ENCODE results near the gene PGGHG.

The PGGHG gene

DNA sequence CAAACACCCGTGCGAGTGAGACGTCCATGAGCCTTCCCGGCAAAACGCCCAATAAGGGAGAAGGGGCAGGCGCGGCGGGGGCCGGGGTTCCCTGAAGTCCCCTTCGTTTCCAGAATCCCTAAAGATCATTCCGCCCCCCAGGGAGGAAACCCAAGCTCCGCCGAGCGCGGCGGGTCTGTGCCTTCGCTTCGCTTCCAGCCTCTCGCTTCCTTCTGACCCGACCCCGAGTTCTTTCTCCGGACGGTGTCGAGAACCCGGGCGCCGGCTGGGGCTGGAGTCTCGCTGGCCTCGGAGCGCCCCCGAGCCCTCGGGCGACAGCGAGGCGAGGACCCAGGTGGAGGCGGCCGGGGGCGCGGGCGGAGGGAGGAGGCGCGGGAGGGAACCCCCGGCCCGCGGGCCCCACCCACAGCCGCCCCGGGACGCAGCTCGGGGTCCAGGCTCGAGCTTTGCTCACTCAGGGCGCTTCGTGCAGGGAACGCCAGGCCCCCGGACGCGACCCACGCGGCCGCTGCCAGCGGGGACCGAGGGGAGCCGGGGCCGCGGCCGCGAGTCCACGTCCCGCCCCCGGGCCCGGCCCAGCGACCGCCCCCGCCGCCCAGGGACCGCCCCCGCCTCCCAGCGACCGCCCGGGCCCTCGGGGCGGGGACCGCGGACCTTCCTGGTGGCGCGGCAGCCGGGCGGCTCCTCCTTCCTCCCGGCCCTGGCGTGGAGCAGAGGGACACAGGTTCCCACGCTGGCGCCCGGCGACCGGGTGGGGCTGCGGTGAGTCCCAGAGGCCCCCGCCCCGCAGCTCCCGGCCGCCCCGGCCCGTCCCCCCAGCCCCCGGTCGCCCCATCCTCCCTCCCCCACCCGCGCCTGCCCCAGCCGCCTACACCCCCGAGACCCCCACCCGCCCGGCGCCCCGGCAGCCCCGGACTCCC lies at the start of gene PGGHG:
PGGHG (plus strand) TSS at position 649 of the 920 bp plus-strand sequence. CDS start 691 bp downstream, outside the sequence.
- H3K27me3 Mint-ChIP-seq: no peaks in the 10 kb centered on the region
- peaks cover 31% of the 10 kb centered on the region for H3K4me1 Mint-ChIP-seq
- H3K27ac Mint-ChIP-seq: peak within 1 kb of the TSS; percentile 94
- no peaks in the 10 kb centered on the region for H3K36me3 Mint-ChIP-seq
- H3K9me3 Mint-ChIP-seq: no peaks in the 10 kb centered on the region
- H3K4me3 Mint-ChIP-seq: peak within 1 kb of the TSS; percentile 80

DNA sequence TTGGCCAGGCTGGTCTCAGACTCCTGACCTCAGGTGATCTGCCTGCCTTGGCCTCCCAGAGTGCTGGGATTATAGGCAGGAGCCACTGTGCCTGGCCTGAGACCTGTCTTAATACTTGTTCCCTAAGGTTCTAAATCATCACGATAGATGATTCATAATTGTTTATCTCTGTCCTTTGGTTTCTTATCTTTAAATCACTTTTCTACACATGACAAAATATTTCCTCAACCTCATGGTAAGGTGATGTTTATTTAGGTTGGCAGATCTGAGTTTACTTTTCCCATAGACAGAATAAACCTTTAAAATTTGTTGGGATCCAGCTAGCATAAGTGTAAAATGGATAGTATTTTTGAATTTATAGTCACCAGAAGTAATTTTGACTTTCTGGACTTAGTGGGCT lies 48.6 kb upstream of the PGGHG start:
- peaks cover 19% of the 10 kb centered on the region for H3K36me3 Mint-ChIP-seq
- H3K4me3 Mint-ChIP-seq: peak overlapping the region; percentile 45
- H3K27ac Mint-ChIP-seq: peak overlapping the region; percentile 47
- no peaks in the 10 kb centered on the region for H3K27me3 Mint-ChIP-seq
- no peaks in the 10 kb centered on the region for H3K9me3 Mint-ChIP-seq
- H3K4me1 Mint-ChIP-seq: peaks cover 59% of the 10 kb centered on the region

DNA sequence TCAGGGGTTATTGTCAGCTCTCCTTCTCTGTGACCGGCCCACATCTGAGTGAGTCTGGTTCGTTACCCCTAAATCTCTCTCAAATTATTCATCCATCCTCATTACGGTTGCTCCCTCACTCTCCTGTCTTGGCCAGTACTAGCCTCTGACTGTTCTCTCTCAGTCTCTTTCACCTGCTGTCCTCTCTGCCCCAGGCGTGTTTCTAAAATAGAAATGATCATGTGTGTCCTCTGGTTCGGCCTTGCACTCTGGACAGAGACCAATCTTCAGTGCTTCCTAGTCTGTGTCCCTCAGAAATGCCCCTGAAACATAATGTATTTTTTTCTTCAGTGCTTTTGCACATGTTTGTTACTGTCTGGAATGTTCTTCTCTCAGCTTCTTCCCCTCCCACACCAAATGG lies 47.3 kb upstream of the PGGHG start:
- no peaks in the 10 kb centered on the region for H3K9me3 Mint-ChIP-seq
- H3K36me3 Mint-ChIP-seq: peaks cover 23% of the 10 kb centered on the region
- H3K4me1 Mint-ChIP-seq: peaks cover 54% of the 10 kb centered on the region

DNA sequence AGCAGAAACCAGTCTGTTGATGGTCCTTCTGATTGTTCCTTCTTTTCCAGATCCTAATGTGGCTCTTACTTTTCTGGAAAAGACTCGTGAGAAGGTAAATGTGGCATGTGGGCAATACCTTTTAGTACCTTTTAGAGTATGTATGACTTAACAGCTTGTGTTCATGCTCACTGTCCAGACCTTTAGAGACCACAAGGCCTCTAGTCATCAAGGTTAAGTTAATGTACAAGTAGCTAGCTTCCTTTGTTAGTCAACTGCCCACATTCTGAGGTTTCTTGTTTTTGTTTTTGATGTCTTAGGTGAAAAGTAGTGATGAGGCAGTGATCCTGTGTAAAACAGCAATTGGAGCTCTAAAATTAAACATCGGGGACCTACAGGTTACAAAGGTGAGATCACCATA lies 44.5 kb upstream of the PGGHG start:
- H3K27ac Mint-ChIP-seq: no peak overlapping the region

More for the DNA sequence above, 47.3 kb upstream of the PGGHG start:
- Mint-ChIP-seq H3K27ac (peak overlapping the region; percentile 92), H3K27me3 (no peaks in the 10 kb centered on the region), H3K4me3 (peak overlapping the region; percentile 1)

GRCh38 chr11:249062-249461 lies 39.9 kb upstream of the PGGHG start:
- H3K27ac Mint-ChIP-seq: no peak overlapping the region

More for the DNA sequence above, 44.5 kb upstream of the PGGHG start:
- H3K27me3 Mint-ChIP-seq: no peaks in the 10 kb centered on the region
- no peak overlapping the region for H3K4me3 Mint-ChIP-seq
- no peaks in the 10 kb centered on the region for H3K9me3 Mint-ChIP-seq
- peaks cover 31% of the 10 kb centered on the region for H3K36me3 Mint-ChIP-seq
- H3K4me1 Mint-ChIP-seq: peaks cover 43% of the 10 kb centered on the region

GRCh38 chr11:250274-250673 lies 38.7 kb upstream of the PGGHG start:
- peaks cover 21% of the 10 kb centered on the region for H3K4me1 Mint-ChIP-seq
- H3K27me3 Mint-ChIP-seq: no peaks in the 10 kb centered on the region
- no peak overlapping the region for H3K4me3 Mint-ChIP-seq
- H3K36me3 Mint-ChIP-seq: peaks cover 25% of the 10 kb centered on the region
- no peak overlapping the region for H3K27ac Mint-ChIP-seq
- no peaks in the 10 kb centered on the region for H3K9me3 Mint-ChIP-seq

More at GRCh38 chr11:249062-249461, 39.9 kb upstream of the PGGHG start:
- Mint-ChIP-seq H3K27me3 (no peaks in the 10 kb centered on the region), H3K4me3 (no peak overlapping the region), H3K36me3 (peaks cover 27% of the 10 kb centered on the region), H3K9me3 (no peaks in the 10 kb centered on the region), H3K4me1 (peaks cover 28% of the 10 kb centered on the region)

GRCh38 chr11:250740-251299 lies 38.1 kb upstream of the PGGHG start:
- H3K4me3 Mint-ChIP-seq: no peak overlapping the region
- peak overlapping the region; percentile 41 for H3K27ac Mint-ChIP-seq
- H3K9me3 Mint-ChIP-seq: no peaks in the 10 kb centered on the region
- H3K4me1 Mint-ChIP-seq: peaks cover 18% of the 10 kb centered on the region
- peaks cover 23% of the 10 kb centered on the region for H3K36me3 Mint-ChIP-seq
- no peaks in the 10 kb centered on the region for H3K27me3 Mint-ChIP-seq

DNA sequence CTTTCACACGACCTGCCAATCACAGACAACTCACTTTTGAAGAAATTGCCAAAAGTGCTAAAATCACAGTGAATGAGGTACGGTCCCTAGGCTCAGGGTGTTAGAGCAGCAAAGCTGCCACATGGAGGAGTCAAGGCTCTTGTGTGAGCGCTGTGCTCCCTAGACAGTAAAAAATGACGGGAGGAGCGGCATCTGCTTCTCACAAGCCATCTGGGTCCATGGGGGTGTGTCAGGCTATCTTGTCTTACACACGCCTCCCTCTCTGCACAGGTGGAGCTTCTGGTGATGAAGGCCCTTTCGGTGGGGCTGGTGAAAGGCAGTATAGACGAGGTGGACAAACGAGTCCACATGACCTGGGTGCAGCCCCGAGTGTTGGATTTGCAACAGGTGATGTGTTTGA lies 37.4 kb upstream of the PGGHG start:
- peak overlapping the region; percentile 23 for H3K27ac Mint-ChIP-seq
- peaks cover 18% of the 10 kb centered on the region for H3K4me1 Mint-ChIP-seq
- H3K4me3 Mint-ChIP-seq: no peak overlapping the region
- peaks cover 22% of the 10 kb centered on the region for H3K36me3 Mint-ChIP-seq
- no peaks in the 10 kb centered on the region for H3K27me3 Mint-ChIP-seq
- no peaks in the 10 kb centered on the region for H3K9me3 Mint-ChIP-seq

- Mint-ChIP-seq H3K27ac (no peak overlapping the region), H3K4me1 (peaks cover 18% of the 10 kb centered on the region)
These were observed 36.3 kb upstream of the PGGHG start for GRCh38 chr11:252666-253065.

GRCh38 chr11:253160-253885 lies 35.6 kb upstream of the PGGHG start:
- H3K4me1 Mint-ChIP-seq: peaks cover 18% of the 10 kb centered on the region
- no peak overlapping the region for H3K27ac Mint-ChIP-seq
- no peaks in the 10 kb centered on the region for H3K9me3 Mint-ChIP-seq
- peaks cover 15% of the 10 kb centered on the region for H3K36me3 Mint-ChIP-seq
- H3K27me3 Mint-ChIP-seq: no peaks in the 10 kb centered on the region
- no peak overlapping the region for H3K4me3 Mint-ChIP-seq

More at GRCh38 chr11:252666-253065, 36.3 kb upstream of the PGGHG start:
- Mint-ChIP-seq H3K27me3 (no peaks in the 10 kb centered on the region), H3K36me3 (peaks cover 19% of the 10 kb centered on the region), H3K9me3 (no peaks in the 10 kb centered on the region), H3K4me3 (no peak overlapping the region)

DNA sequence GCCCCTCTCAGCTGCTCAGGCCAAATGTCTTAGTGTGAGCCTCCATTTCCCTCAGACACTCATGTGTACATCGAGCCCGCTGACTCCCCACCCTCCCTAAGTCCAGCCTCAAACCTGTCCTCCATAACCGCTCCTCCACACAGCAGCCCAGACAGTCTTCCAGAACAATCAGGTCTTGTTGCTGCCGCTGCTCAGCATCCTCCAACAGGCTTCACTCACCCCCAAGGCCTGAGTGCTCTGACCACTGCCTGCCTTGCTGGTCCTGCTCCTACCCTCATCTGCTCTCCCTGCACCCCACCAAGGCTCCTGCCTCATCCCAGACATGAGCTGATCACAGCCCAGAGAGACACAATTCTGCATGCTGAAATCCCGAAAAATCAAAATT lies 35.0 kb upstream of the PGGHG start:
- no peaks in the 10 kb centered on the region for H3K9me3 Mint-ChIP-seq
- no peak overlapping the region for H3K4me3 Mint-ChIP-seq
- no peaks in the 10 kb centered on the region for H3K27me3 Mint-ChIP-seq
- peaks cover 18% of the 10 kb centered on the region for H3K4me1 Mint-ChIP-seq
- H3K36me3 Mint-ChIP-seq: peaks cover 15% of the 10 kb centered on the region
- H3K27ac Mint-ChIP-seq: peak overlapping the region; percentile 72

DNA sequence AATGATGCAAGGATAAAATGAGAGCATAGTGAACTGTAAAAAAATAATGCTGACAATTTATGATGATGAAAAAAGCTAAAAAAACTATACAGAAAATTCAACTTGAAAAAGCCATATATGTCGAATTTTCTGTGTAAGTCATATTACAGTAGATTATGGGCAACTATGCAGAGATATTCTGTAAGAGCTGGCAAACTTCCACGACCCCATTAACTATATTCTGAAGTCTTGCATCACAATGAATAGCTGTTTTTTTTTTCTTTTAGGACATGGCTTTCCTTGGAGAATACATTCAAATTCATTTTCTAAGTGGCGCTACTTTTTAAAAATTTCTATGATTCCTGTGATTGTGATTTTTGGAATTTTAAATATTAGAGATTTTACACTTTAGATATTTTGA lies 33.8 kb upstream of the PGGHG start:
- Mint-ChIP-seq H3K36me3 (peaks cover 12% of the 10 kb centered on the region), H3K4me1 (peaks cover 14% of the 10 kb centered on the region), H3K9me3 (no peaks in the 10 kb centered on the region), H3K4me3 (no peak overlapping the region), H3K27ac (no peak overlapping the region), H3K27me3 (no peaks in the 10 kb centered on the region)

GRCh38 chr11:255816-256215 lies 33.1 kb upstream of the PGGHG start:
- Mint-ChIP-seq H3K27ac (peak overlapping the region; percentile 66), H3K36me3 (peaks cover 12% of the 10 kb centered on the region), H3K4me1 (peaks cover 9% of the 10 kb centered on the region), H3K9me3 (no peaks in the 10 kb centered on the region), H3K27me3 (no peaks in the 10 kb centered on the region), H3K4me3 (no peak overlapping the region)

DNA sequence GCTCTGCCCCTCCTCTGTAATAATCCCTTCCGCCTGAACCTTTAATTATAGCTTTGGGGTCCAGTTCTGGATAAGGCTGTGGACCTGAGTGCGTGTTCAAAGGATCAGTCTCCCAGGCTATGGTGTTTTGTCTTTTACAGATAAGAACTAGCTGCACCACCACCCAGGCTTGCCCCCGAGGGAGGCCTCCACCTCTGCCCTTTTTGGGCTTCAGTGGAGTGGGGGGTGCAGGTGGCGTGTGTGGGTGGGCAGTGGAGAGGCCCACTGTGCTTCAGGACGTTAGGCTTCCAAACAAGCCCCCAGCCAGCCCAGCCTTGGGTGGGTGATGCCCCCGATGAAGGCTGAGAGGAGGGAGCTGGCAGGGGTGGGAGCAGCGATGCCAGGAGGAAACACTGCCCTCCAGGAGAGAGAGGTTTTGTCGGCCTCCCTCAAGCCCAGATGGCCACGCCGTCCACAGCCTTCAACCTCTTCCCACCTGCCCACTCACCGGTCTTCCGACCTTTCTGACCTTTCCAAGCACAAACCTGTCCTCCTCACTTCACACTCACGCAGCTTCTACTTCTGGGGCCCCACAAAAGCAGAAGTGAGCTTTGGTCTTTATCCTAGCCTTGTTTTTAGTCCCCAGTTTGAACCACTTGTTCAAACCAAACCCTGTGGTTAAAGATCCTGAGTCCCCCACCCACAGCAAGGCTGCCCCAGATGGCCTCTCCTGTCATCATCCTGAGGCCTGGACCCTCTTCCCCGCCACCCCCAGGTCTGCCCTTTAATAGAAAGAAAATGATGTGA lies 31.8 kb upstream of the PGGHG start:
- H3K27me3 Mint-ChIP-seq: no peaks in the 10 kb centered on the region
- H3K27ac Mint-ChIP-seq: no peak overlapping the region
- no peaks in the 10 kb centered on the region for H3K4me1 Mint-ChIP-seq
- H3K4me3 Mint-ChIP-seq: no peak overlapping the region
- peaks cover 7% of the 10 kb centered on the region for H3K36me3 Mint-ChIP-seq
- no peaks in the 10 kb centered on the region for H3K9me3 Mint-ChIP-seq
